SK-N-SH treated with all-trans-retinoic acid at 6 μM for 48 hours (cell line): Measurements from ENCODE around the gene ARHGAP12.

Experiments used
- CREB5 ChIP-seq: fragments of 250-450 bp; sonication (Bioruptor Pico); IDR thresholded peaks from 2 replicates; pipeline ENCODE4 v1.5.1; 2020; ENCODE audit warnings: low read depth, mild to moderate bottlenecking, moderate library complexity
- CSRNP3 ChIP-seq: fragments of 250-450 bp; sonication (Bioruptor Pico); IDR thresholded peaks from 2 replicates; pipeline ENCODE4 v1.5.1; 2021; ENCODE audit warnings: mild to moderate bottlenecking, moderate library complexity
- OSR1 ChIP-seq: fragments of 250-450 bp; sonication (Bioruptor Pico); IDR thresholded peaks from 2 replicates; pipeline ENCODE4 v1.8.0; 2022; ENCODE audit warnings: moderate library complexity, mild to moderate bottlenecking, inconsistent platforms
- PATZ1 ChIP-seq: fragments of 250-450 bp; sonication (Bioruptor Pico); IDR thresholded peaks from 2 replicates; pipeline ENCODE4 v1.8.0; 2020; ENCODE audit warnings: mild to moderate bottlenecking, moderate library complexity, borderline replicate concordance
- POU6F1 ChIP-seq: fragments of 250-450 bp; sonication (Bioruptor Pico); IDR thresholded peaks from 2 replicates; pipeline ENCODE4 v1.8.0; 2021; ENCODE audit warnings: low read depth, mild to moderate bottlenecking, moderate library complexity, borderline replicate concordance
- PPARA ChIP-seq: fragments of 250-450 bp; sonication (Bioruptor Pico); IDR thresholded peaks from 2 replicates; pipeline ENCODE4 v1.5.0; 2020; ENCODE audit warnings: mild to moderate bottlenecking, borderline replicate concordance
- RARB ChIP-seq: fragments of 250-450 bp; sonication (Bioruptor Pico); IDR thresholded peaks from 2 replicates; pipeline ENCODE4 v1.8.0; 2021; ENCODE audit warnings: mild to moderate bottlenecking, moderate library complexity
- SNAI2 ChIP-seq: fragments of 250-450 bp; sonication (Bioruptor Pico); IDR thresholded peaks from 2 replicates; pipeline ENCODE4 v1.5.0; 2020; ENCODE audit warnings: mild to moderate bottlenecking, moderate library complexity
- TCF4 ChIP-seq: fragments of 250-450 bp; sonication (Bioruptor Pico); IDR thresholded peaks from 2 replicates; pipeline ENCODE4 v1.8.0; 2021; ENCODE audit warnings: mild to moderate bottlenecking, moderate library complexity, borderline replicate concordance
- TOX ChIP-seq: fragments of 250-450 bp; sonication (Bioruptor Pico); IDR thresholded peaks from 2 replicates; pipeline ENCODE4 v1.8.0; 2021; ENCODE audit warnings: mild to moderate bottlenecking, moderate library complexity, borderline replicate concordance
- ZFP30 ChIP-seq: fragments of 450-650 bp; formaldehyde crosslinking; IDR thresholded peaks from 2 replicates; pipeline ENCODE4 v1.5.0; 2022; ENCODE audit warnings: mild to moderate bottlenecking, moderate library complexity
- ZNF565 ChIP-seq: fragments of 450-650 bp; formaldehyde crosslinking; conservative IDR thresholded peaks from 2 replicates; pipeline ENCODE4 v1.5.0; 2020; ENCODE audit warnings: low read depth, mild to moderate bottlenecking, moderate library complexity
- ZNF8 ChIP-seq: fragments of 450-650 bp; formaldehyde crosslinking; IDR thresholded peaks from 2 replicates; pipeline ENCODE4 v1.5.0; 2020; ENCODE audit warnings: mild to moderate bottlenecking, moderate library complexity

GRCh38 chr10:31756101-31756728 is 172.4 kb downstream of the ARHGAP12 start:
- TF ChIP-seq PATZ1 (CRISPR knock-in tag) (no peak), RARB (CRISPR knock-in tag) (no peak), SNAI2 (no peak), CREB5 (no peak), ZNF8 (CRISPR knock-in tag) (no peak), PPARA (no peak), POU6F1 (CRISPR knock-in tag) (no peak), TCF4 (CRISPR knock-in tag) (no peak), CSRNP3 (CRISPR knock-in tag) (no peak), OSR1 (CRISPR knock-in tag) (no peak), ZNF565 (CRISPR knock-in tag) (no peak), TOX (CRISPR knock-in tag) (no peak), ZFP30 (CRISPR knock-in tag) (no peak)
